HUDEP-2 (cell line): ENCODE data around the gene BRMS1.
"Not testable (repeated sequence)": the region's sequence is repeated elsewhere in the genome, so short reads cannot be mapped to it uniquely, and the experiment has no call there.

Source experiments
- DNase-seq, 76 experiments: peaks; one replicate each; lab custom pipeline; 2025; ENCODE audit not compliant: unreplicated experiment in 76 of 76; lab: John Stamatoyannopoulos, UW

Gene BRMS1

DNA sequence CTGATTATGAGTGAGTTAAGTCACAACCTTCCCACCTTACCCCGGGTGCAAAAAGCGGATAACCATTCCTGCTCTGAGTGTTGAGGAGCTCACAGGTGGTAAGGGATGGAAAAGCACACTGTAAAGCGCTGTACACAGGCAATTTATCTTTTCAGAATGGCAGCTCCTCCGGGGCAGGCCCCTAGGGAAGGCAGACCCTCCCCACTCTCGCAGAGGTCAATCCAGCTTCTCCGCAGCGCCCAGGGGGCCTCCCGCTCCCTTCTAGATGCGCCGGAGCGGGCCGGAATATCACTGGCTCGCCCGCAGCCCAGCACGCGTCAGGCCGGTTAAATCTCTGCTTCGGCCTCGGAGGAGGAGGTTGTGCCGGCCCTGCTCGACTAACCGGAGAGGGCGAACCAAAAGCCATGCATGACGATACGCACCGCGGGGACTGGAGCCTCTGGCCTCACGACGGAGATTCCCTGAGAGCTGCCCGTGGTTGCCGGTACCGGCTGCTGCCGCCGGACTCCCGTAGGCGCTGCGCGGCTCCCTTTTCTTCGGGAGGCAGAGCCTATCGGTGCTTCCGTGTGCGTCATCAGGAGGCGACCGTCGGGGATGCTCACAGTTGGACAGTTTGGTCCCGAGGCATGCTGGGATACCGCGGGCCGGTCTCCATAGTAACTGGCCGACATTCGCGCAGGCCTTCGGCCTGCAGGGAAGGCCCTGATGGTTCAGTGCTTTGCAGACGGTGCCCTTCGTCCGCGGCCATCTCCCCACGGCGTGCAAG, at the start of gene BRMS1:
Gene BRMS1, minus strand, starts transcription at position 555 of the 766 bp plus-strand sequence. CDS start 2,870 bp downstream, outside the sequence.
- peak in 74 of 76 experiments; percentile 62 to 96 (median 88) for DNase-seq

- no peak for DNase-seq
Measured at GRCh38 chr11:66393954-66394353, 49.0 kb upstream of the BRMS1 start.

GRCh38 chr11:66391322-66391721, 46.4 kb upstream of the BRMS1 start:
- DNase-seq, result no peak

GRCh38 chr11:66388780-66389386, 44.0 kb upstream of the BRMS1 start:
- DNase-seq, result peak in 62 of 76 experiments; percentile 12 to 75 (median 46)

- DNase-seq, result peak in 65 of 76 experiments; percentile 3 to 79 (median 54)
Measured at GRCh38 chr11:66386171-66387069, 41.5 kb upstream of the BRMS1 start.

- not testable (repeated sequence) for DNase-seq
Measured at GRCh38 chr11:66384316-66384715, 39.4 kb upstream of the BRMS1 start.

DNA sequence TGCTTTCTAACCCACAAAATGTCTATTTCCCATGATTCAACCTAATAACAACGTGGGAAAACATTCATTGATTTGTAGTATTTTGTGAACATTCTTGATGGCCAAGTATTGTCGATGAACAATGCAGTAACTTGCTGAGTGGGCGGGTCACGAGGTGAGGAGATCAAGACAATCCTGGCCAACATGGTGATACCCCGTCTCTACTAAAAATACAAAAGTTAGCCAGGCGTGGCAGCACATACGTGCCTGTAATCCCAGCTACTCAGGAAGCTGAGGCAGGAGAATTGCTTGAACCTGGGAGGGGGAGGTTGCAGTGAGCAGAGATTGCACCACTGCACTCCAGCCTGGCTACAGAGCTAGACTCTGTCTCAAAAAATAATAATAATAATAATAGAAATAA, 35.4 kb upstream of the BRMS1 start:
- peak in 1 of 76 experiments; percentile 16 for DNase-seq

- DNase-seq, result not testable (repeated sequence)
Measured at GRCh38 chr11:66373690-66374287, 28.9 kb upstream of the BRMS1 start.

- no peak for DNase-seq
Measured at GRCh38 chr11:66373265-66373664, 28.4 kb upstream of the BRMS1 start.

GRCh38 chr11:66371627-66372415, 26.9 kb upstream of the BRMS1 start, which contains the start of gene SLC29A2:
SLC29A2 (minus strand) TSS chr11:66371760; CDS start chr11:66371591, 169 bp downstream.
- peak in 65 of 76 experiments; percentile 6 to 86 (median 59) for DNase-seq

DNA sequence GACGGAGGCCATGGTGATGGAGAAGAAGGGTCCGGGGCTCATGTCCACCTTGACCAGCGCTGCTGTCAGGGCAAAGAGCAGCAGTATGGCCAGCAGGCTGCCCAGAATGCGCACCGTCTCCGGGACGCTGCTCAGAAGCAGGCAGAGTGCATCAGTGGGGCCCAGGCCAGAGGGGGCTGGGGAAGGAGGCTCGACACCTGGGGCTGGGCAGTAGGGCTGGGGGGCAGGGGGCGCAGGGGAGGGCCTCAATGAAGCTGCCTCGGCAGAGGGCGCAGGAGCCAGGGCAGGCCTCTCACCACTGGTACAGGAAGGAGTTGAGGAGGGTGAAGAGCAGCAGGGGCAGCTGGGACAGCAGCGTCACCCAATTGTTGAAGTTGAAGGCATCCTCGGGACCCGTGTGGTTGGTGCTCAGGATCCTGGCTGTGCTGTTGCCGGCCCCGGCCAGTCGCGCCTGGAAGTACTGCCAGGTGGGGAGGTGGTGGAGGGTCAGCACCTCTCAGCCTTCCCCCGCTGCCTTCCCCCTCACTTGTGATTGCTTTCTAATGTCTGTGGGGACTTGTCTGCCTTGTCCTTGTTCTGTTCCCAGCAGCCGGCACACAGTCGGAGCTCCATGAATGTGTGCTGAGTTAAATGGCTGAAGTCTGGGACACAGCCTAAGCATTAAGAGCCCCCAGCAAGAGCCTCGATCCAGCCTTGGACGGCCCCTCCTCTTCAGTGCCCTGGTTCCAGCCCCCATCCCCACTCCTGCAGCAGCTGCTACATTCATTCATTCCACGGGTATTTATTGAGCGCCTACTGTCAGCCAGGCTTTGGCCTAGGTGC, 24.4 kb upstream of the BRMS1 start:
- no peak for DNase-seq

DNA sequence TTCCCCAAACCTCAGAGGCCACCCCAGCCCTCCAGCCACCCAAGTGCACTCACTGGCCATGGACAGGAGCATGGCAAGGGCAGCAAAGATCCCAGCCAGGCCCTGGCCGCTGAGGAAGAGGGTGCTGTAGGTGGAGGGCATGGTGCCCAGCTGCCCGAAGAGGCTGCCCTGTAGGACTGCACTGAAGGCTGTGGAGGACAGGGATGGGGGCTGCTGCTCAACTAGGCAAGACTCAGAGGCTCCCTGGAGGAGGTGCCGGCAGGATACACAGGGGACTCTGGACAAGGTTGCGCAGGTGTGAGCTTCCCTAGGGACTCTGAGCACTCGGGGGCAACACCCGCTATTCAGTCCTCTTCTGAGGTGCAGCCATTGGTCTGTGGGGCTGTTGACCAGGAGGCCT, 23.6 kb upstream of the BRMS1 start:
- no peak for DNase-seq

DNA sequence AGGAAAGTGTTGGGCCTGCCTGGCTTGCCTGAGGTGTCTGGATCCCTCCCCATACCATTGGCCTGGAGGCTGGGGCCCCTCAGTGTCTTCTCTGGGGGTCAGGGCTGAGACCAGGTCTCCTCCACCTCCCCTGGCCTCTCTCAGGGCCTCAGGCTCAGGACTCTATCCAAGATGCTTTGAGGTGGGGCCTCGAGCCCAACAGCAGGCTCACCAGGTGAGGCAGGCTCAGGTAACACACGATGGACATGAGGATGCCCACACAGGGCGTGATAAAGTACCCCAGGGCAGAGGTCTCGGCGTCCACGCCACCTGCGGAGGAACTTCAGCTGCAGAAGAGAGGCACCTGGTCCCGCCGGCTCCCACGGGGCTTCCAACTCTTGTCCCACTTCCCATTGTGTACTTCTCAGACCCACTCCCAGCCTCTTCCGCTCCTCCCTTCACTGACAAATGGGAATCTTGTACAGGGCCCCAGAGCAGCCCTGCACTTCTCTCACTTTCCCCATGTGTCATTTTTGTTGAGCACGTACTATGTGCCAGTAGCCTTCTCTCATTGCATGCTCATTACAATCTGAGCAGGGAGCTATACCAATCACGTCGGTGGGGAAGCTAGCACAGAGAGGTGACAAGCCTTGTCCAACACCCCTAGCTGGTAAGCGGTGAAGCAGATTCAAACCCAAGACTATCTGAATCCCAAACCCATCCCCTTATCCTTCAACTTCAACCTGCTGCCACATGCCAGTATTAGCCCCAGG, 22.8 kb upstream of the BRMS1 start:
- DNase-seq, result no peak

GRCh38 chr11:66366844-66367477, 22.1 kb upstream of the BRMS1 start:
- no peak for DNase-seq

- DNase-seq, result no peak
Measured at GRCh38 chr11:66365711-66366619, 21.1 kb upstream of the BRMS1 start.

GRCh38 chr11:66365166-66365565, 20.3 kb upstream of the BRMS1 start:
- DNase-seq, result no peak
